Thyroid gland (tissue), 4 donors: ENCODE results near the gene LRIG1. TPM values are rescaled to one million over a fixed set of nuclear protein-coding genes. Genes with fewer than 3 reads are reported as not detected.

ENCODE experiments used
- DNase-seq, 2 donors: peaks; one replicate each; pipeline ENCODE4 v3.0.0-alpha.2; 2019
- H3K27ac ChIP-seq, 3 donors: fragments of 200-600 bp; sonication (generic); 1 replicate in 2 of 3; 2 replicates in 1 of 3; pipeline ENCODE4 v1.5.1; 2016 to 2019; ENCODE audit warnings: mild to moderate bottlenecking in 1 of 3, moderate library complexity in 1 of 3
- H3K27me3 ChIP-seq: fragments of 200-600 bp; sonication (generic); one replicate; pipeline ENCODE4 v1.5.1; 2019
- H3K36me3 ChIP-seq, 2 donors: fragments of 200-600 bp; sonication (generic); one replicate each; pipeline ENCODE4 v1.5.1; 2016 to 2019
- H3K4me1 ChIP-seq, 2 donors: fragments of 200-600 bp; sonication (generic); one replicate each; pipeline ENCODE4 v1.5.1; 2017 to 2019
- H3K4me3 ChIP-seq, 3 donors: fragments of 200-600 bp; sonication (generic); replicated peaks in 1 of 3; 1 replicate in 2 of 3; 2 replicates in 1 of 3; pipeline ENCODE4 v1.5.1; 2016; ENCODE audit warnings: mild to moderate bottlenecking in 1 of 3
- H3K9me3 ChIP-seq: fragments of 200-600 bp; sonication (generic); one replicate; pipeline ENCODE4 v1.5.1; 2017
- CTCF ChIP-seq, 6 experiments: fragments of 200-600 bp in 3 of 6; fragments of 450-650 bp in 3 of 6; sonication (generic) in 3 of 6; IDR thresholded peaks; one replicate each; pipeline ENCODE4 v1.5.1; 2016 to 2019; ENCODE audit warnings: antibody characterized with exemption in 6 of 6, mild to moderate bottlenecking in 2 of 6, inconsistent platforms in 1 of 6, moderate library complexity in 1 of 6
- POLR2A ChIP-seq, 2 donors: fragments of 450-650 bp; IDR thresholded peaks; one replicate each; pipeline ENCODE4 v1.6.1; 2017; ENCODE audit warnings: antibody characterized with exemption in 2 of 2, mild to moderate bottlenecking in 2 of 2, moderate library complexity in 1 of 2
- WGBS, 2 donors: methylation state at CpG; one replicate each; pipeline ENCODE4 v1.1.5; 2017; 5-methylcytosine and 5-hydroxymethylcytosine counted together
- intact Hi-C: fragments of 100-400 bp; cut with DNase I; formaldehyde crosslinking; loops from one replicate; pipeline ENCODE4 v1.15.1; 2023
- total RNA-seq, 4 donors: library from RNA; depleted of rRNA; stranded (reverse); fragments of >200 nt; gene quantifications; one replicate each; pipeline ENCODE4 v1.2.3, GENCODE V29; 2016

LRIG1 gene
- total RNA-seq, 4 donors from 2014 or later = 45.8 to 69.7 (median 61.7) TPM

- Histone ChIP-seq H3K27me3 (no peaks in the 10 kb centered on the region), H3K36me3 (no peaks in the 10 kb centered on the region), H3K4me3 (no peak overlapping the region), H3K4me1 (peaks cover 30 to 50% of the 10 kb centered on the region in 2 donors), H3K9me3 (no peaks in the 10 kb centered on the region), H3K27ac (peak overlapping the region in 2 of 3 donors; percentile 51 to 57)
- DNase-seq = no peak
- WGBS, 2 donors = 97 to 98% methylated on average over 6 of the region's 6 CpGs
- TF ChIP-seq CTCF (IDR thresholded peaks at IDR 0.05) = no peak
- no peak for TF ChIP-seq POLR2A (IDR thresholded peaks at IDR 0.05)
- intact Hi-C loops = no loop called here
Observed at GRCh38 chr3:66441692-66442091, 59.1 kb downstream of the LRIG1 start.

GRCh38 chr3:66441129-66441528, 59.7 kb downstream of the LRIG1 start:
- Histone ChIP-seq H3K9me3 (no peaks in the 10 kb centered on the region), H3K36me3 (no peaks in the 10 kb centered on the region), H3K27ac (peak overlapping the region; percentile 36 to 57 (median 38)), H3K27me3 (no peaks in the 10 kb centered on the region), H3K4me3 (no peak overlapping the region), H3K4me1 (peaks cover 30 to 50% of the 10 kb centered on the region in 2 donors)
- TF ChIP-seq CTCF (IDR thresholded peaks at IDR 0.05) (no peak), POLR2A (IDR thresholded peaks at IDR 0.05) (no peak)
- DNase-seq = no peak
- 30 to 54% methylated on average over 7 to 8 of the region's 8 CpGs for WGBS, 2 donors
- intact Hi-C loops = no loop called here

GRCh38 chr3:66439666-66440344, 61.0 kb downstream of the LRIG1 start:
- Histone ChIP-seq H3K9me3 (no peaks in the 10 kb centered on the region), H3K4me3 (no peak overlapping the region), H3K27me3 (no peaks in the 10 kb centered on the region), H3K36me3 (no peaks in the 10 kb centered on the region), H3K4me1 (peaks cover 30 to 50% of the 10 kb centered on the region in 2 donors), H3K27ac (peak overlapping the region in 2 of 3 donors; percentile 8 to 36)
- intact Hi-C loops = no loop called here
- TF ChIP-seq CTCF (IDR thresholded peaks at IDR 0.05) = no peak
- TF ChIP-seq POLR2A (IDR thresholded peaks at IDR 0.05) = no peak
- WGBS, 2 donors = 69% methylated on average over 7 of the region's 7 CpGs
- DNase-seq = no peak

- peaks cover 28 to 49% of the 10 kb centered on the region in 2 donors for H3K4me1 ChIP-seq
- no peaks in the 10 kb centered on the region for H3K27me3 ChIP-seq
- DNase-seq = no peak
- intact Hi-C loops = no loop called here
- WGBS, 2 donors = 98 to 100% methylated on average over 3 to 4 of the region's 4 CpGs
- no peak overlapping the region for H3K27ac ChIP-seq
- TF ChIP-seq CTCF (IDR thresholded peaks at IDR 0.05) (no peak), POLR2A (IDR thresholded peaks at IDR 0.05) (no peak)
- no peaks in the 10 kb centered on the region for H3K36me3 ChIP-seq
- H3K9me3 ChIP-seq = no peaks in the 10 kb centered on the region
- H3K4me3 ChIP-seq = no peak overlapping the region
Observed at GRCh38 chr3:66438046-66438445, 62.8 kb downstream of the LRIG1 start.

GRCh38 chr3:66437341-66437929, 63.4 kb downstream of the LRIG1 start:
- intact Hi-C loops = no loop called here
- Histone ChIP-seq H3K4me3 (no peak overlapping the region), H3K36me3 (no peaks in the 10 kb centered on the region), H3K4me1 (peaks cover 22 to 46% of the 10 kb centered on the region in 2 donors), H3K27ac (no peak overlapping the region), H3K9me3 (no peaks in the 10 kb centered on the region), H3K27me3 (no peaks in the 10 kb centered on the region)
- WGBS, 2 donors = 80 to 86% methylated on average over 7 of the region's 7 CpGs
- TF ChIP-seq CTCF (IDR thresholded peaks at IDR 0.05) (no peak), POLR2A (IDR thresholded peaks at IDR 0.05) (no peak)
- DNase-seq = no peak
